LNCaP clone FGC (cell line): ENCODE results near the gene PDCD7.
A peak's percentile ranks its signal among the peaks of the same experiment; 100 is the strongest.
"Not testable (repeated sequence)": the region's sequence is repeated elsewhere in the genome, so short reads cannot be mapped to it uniquely, and the experiment has no call there.

Source experiments
- DNase-seq: peaks from one replicate; pipeline ENCODE4 v3.0.0-alpha.2; 2011; ENCODE audit warnings: low read depth
- H3K4me3 ChIP-seq: 2 replicates; pipeline ENCODE4 v1.5.1; 2011; ENCODE audit warnings: mild to moderate bottlenecking, low read depth, low read length, control low read depth
- CTCF ChIP-seq: IDR thresholded peaks from 2 replicates; pipeline ENCODE4 v1.5.1; 2012; ENCODE audit warnings: mild to moderate bottlenecking; ENCODE audit not compliant: control insufficient read depth, insufficient read depth; ENCODE audit errors: extremely low read depth

Gene PDCD7

GRCh38 chr15:65133548-65134200 is at the start of gene PDCD7:
PDCD7 (minus strand) TSS chr15:65133808; CDS start chr15:65133781, 27 bp downstream.
- TF ChIP-seq CTCF, result no peak
- DNase-seq, result peak; percentile 89
- H3K4me3 ChIP-seq, result peak within 1 kb of the TSS; percentile 67

GRCh38 chr15:65182538-65182937 is 48.9 kb upstream of the PDCD7 start:
- DNase-seq, result no peak
- no peak for TF ChIP-seq CTCF
- no peak overlapping the region for H3K4me3 ChIP-seq

GRCh38 chr15:65181582-65182353 is 48.2 kb upstream of the PDCD7 start:
- not testable (repeated sequence) for H3K4me3 ChIP-seq, DNase-seq

GRCh38 chr15:65180167-65180566 is 46.6 kb upstream of the PDCD7 start:
- H3K4me3 ChIP-seq, result no peak overlapping the region
- no peak for DNase-seq
- no peak for TF ChIP-seq CTCF

GRCh38 chr15:65177901-65178300 is 44.3 kb upstream of the PDCD7 start:
- H3K4me3 ChIP-seq, result no peak overlapping the region
- no peak for DNase-seq
- TF ChIP-seq CTCF, result no peak

- no peak overlapping the region for H3K4me3 ChIP-seq
- no peak for DNase-seq
- TF ChIP-seq CTCF, result no peak
Measured at GRCh38 chr15:65176056-65176455, 42.4 kb upstream of the PDCD7 start.

- DNase-seq, result no peak
- H3K4me3 ChIP-seq, result no peak overlapping the region
- no peak for TF ChIP-seq CTCF
Measured at GRCh38 chr15:65175511-65175910, 41.9 kb upstream of the PDCD7 start.
